Measurements from ENCODE around the gene ELL.

ELL gene

DNA sequence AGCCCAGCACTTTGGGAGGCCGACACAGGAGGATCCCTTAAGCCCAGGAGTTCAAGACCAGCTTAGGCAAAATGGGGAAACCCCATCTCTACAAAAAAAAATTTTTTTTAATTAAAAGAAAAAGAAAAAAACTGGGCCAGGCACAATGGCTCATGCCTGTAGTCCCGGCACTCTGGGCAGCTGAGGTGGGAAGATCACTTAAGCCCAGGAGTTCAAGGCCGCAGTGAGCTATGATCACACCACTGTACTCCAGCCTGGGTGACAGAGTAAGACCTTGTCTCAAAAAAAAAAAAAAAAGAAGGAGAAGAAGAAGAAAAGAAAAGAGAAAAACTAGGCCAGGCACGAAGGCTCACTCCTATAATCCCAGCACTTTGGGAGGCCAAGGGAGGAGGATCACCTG, 4.3 kb downstream of the ELL start:
- H3K27ac ChIP-seq (replicated peaks) = no peak overlapping the region
- H3K27me3 ChIP-seq (ENCODE audit: insufficient read depth, poor library complexity, severe bottlenecking) = no peaks in the 10 kb centered on the region
- no peak for DNase-seq (ENCODE audit: low read depth in 1 of 2, low spot score in 1 of 2)
- no peak overlapping the region for H3K4me3 ChIP-seq (replicated peaks; ENCODE audit: insufficient read depth, low read length)
- no peak for TF ChIP-seq SPI1 (IDR thresholded peaks at IDR 0.05; ENCODE audit: borderline replicate concordance, low read depth)
- TF ChIP-seq GABPA (IDR thresholded peaks at IDR 0.05; ENCODE audit: low read depth) = no peak
- TF ChIP-seq POLR2AphosphoS5 (IDR thresholded peaks at IDR 0.05; ENCODE audit: low read depth) = no peak
- TF ChIP-seq, protein P1, sequence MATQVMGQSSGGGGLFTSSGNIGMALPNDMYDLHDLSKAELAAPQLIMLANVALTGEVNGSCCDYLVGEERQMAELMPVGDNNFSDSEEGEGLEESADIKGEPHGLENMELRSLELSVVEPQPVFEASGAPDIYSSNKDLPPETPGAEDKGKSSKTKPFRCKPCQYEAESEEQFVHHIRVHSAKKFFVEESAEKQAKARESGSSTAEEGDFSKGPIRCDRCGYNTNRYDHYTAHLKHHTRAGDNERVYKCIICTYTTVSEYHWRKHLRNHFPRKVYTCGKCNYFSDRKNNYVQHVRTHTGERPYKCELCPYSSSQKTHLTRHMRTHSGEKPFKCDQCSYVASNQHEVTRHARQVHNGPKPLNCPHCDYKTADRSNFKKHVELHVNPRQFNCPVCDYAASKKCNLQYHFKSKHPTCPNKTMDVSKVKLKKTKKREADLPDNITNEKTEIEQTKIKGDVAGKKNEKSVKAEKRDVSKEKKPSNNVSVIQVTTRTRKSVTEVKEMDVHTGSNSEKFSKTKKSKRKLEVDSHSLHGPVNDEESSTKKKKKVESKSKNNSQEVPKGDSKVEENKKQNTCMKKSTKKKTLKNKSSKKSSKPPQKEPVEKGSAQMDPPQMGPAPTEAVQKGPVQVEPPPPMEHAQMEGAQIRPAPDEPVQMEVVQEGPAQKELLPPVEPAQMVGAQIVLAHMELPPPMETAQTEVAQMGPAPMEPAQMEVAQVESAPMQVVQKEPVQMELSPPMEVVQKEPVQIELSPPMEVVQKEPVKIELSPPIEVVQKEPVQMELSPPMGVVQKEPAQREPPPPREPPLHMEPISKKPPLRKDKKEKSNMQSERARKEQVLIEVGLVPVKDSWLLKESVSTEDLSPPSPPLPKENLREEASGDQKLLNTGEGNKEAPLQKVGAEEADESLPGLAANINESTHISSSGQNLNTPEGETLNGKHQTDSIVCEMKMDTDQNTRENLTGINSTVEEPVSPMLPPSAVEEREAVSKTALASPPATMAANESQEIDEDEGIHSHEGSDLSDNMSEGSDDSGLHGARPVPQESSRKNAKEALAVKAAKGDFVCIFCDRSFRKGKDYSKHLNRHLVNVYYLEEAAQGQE (IDR thresholded peaks at IDR 0.05; ENCODE audit: insufficient replicate concordance, low read depth) = no peak
- no peak for TF ChIP-seq CTCF (IDR thresholded peaks at IDR 0.05; ENCODE audit: insufficient read depth, low read length)

- Histone ChIP-seq H3K27me3 (ENCODE audit: insufficient read depth, poor library complexity, severe bottlenecking) (no peaks in the 10 kb centered on the region), H3K27ac (replicated peaks) (no peak overlapping the region; the same call in 1 of the 2 replicates)
- TF ChIP-seq, protein P1 (IDR thresholded peaks at IDR 0.05; ENCODE audit: insufficient replicate concordance, low read depth) = no peak
- no peak for TF ChIP-seq SPI1 (IDR thresholded peaks at IDR 0.05; ENCODE audit: borderline replicate concordance, low read depth)
- TF ChIP-seq GABPA (IDR thresholded peaks at IDR 0.05; ENCODE audit: low read depth) = no peak
- TF ChIP-seq POLR2AphosphoS5 (IDR thresholded peaks at IDR 0.05; ENCODE audit: low read depth) = no peak
- TF ChIP-seq CTCF (IDR thresholded peaks at IDR 0.05; ENCODE audit: insufficient read depth, low read length) = no peak
These were observed 5.9 kb downstream of the ELL start for GRCh38 chr19:18515959-18516358.

DNA sequence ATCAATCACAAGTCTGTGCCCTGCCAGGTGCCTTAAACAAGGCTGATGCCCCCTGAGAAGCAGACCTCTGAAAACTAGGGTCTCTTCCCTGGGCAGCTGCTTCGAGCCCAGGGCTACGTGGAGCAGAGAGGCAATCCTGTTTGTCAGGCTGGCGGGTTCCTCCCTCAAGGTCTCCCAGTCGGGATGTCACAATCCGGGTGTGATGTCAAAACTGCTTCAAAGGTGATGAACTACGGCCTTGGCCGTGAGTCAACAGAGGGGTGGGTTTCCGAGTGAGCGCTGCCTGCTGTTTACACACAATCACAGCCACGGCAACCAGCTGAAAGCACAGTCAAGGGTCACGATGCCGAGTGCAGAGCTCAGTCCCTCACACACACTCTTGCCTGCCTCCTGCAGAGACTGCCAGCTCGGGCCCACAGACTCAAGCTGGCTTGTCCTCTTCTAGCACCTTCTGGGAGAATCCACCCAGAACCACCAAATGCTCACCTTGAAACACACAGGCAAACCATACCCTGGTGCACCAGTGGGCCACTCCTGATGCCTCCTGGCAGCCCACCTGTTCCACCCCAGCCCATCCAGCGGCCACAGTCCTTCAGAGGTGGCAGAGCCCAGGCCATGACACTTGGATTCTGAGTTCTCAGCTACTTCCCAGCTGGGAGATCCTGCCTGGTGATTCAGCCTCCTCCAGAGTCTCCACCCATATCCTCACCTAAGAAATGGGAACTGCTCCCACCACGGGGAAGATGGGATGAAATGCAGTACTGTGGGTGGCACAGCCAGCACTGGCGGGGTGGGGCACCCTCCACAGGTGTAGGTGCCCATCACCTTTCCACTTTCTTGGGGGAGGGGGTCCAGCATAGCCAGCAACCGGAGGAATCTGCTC, 6.8 kb downstream of the ELL start:
- peak overlapping the region; percentile 42 for H3K27ac ChIP-seq (replicated peaks)
- H3K4me3 ChIP-seq (replicated peaks; ENCODE audit: insufficient read depth, low read length) = no peak overlapping the region
- TF ChIP-seq, protein P1 (IDR thresholded peaks at IDR 0.05; ENCODE audit: insufficient replicate concordance, low read depth) = no peak
- TF ChIP-seq CTCF (IDR thresholded peaks at IDR 0.05; ENCODE audit: insufficient read depth, low read length) (no peak), GABPA (IDR thresholded peaks at IDR 0.05; ENCODE audit: low read depth) (no peak), POLR2AphosphoS5 (IDR thresholded peaks at IDR 0.05; ENCODE audit: low read depth) (no peak), SPI1 (IDR thresholded peaks at IDR 0.05; ENCODE audit: borderline replicate concordance, low read depth) (no peak)
- peak; percentile 69 to 92 for DNase-seq (ENCODE audit: low read depth in 1 of 2, low spot score in 1 of 2)
- no peaks in the 10 kb centered on the region for H3K27me3 ChIP-seq (ENCODE audit: insufficient read depth, poor library complexity, severe bottlenecking)

More at GRCh38 chr19:18515959-18516358, 5.9 kb downstream of the ELL start:
- no peak for DNase-seq (ENCODE audit: low read depth in 1 of 2, low spot score in 1 of 2)
- H3K4me3 ChIP-seq (replicated peaks; ENCODE audit: insufficient read depth, low read length) = no peak overlapping the region

Data from HL-60 (cell line).